ENCODE data around the gene ELANE. TPM values are rescaled to one million over a fixed set of nuclear protein-coding genes. Genes with fewer than 3 reads are reported as not detected.
"Not testable (repeated sequence)": the region's sequence is repeated elsewhere in the genome, so short reads cannot be mapped to it uniquely, and the experiment has no call there.

The ELANE gene
- total RNA-seq, 1 donor from 2014 or later = not detected

DNA sequence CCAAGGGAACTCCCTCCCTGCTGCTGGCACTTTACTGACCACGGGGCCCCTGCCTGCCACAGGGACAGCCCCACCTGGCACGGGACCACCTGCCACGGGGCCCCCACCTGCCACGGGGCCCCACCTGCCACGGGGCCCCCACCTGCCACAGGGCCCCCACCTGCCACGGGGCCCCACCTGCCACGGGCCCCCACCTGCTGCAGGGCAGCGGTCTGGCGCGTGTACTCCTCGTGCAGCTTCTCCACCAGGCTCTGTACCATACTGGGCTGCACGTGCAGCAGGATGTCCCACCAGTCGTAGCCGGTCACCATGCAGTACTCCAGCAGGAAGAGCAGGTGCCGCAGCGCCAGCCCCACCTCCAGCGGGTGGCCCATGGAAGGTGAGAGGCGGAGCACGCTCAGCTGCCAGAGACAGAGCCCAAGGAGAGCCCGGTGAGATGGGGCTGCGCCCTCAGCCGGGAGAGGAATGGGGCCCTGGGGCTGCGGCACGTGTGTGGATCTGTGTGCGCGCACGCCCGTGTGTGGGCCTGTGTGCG is 24.7 kb downstream of the ELANE start:
- H3K4me3 Mint-ChIP-seq (ENCODE audit: unreplicated experiment) = no peak overlapping the region
- TF ChIP-seq, protein P1, sequence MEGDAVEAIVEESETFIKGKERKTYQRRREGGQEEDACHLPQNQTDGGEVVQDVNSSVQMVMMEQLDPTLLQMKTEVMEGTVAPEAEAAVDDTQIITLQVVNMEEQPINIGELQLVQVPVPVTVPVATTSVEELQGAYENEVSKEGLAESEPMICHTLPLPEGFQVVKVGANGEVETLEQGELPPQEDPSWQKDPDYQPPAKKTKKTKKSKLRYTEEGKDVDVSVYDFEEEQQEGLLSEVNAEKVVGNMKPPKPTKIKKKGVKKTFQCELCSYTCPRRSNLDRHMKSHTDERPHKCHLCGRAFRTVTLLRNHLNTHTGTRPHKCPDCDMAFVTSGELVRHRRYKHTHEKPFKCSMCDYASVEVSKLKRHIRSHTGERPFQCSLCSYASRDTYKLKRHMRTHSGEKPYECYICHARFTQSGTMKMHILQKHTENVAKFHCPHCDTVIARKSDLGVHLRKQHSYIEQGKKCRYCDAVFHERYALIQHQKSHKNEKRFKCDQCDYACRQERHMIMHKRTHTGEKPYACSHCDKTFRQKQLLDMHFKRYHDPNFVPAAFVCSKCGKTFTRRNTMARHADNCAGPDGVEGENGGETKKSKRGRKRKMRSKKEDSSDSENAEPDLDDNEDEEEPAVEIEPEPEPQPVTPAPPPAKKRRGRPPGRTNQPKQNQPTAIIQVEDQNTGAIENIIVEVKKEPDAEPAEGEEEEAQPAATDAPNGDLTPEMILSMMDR (IDR thresholded peaks at IDR 0.05; ENCODE audit: unreplicated experiment) = no peak
- DNase-seq (ENCODE audit: low spot score) = no peak

DNA sequence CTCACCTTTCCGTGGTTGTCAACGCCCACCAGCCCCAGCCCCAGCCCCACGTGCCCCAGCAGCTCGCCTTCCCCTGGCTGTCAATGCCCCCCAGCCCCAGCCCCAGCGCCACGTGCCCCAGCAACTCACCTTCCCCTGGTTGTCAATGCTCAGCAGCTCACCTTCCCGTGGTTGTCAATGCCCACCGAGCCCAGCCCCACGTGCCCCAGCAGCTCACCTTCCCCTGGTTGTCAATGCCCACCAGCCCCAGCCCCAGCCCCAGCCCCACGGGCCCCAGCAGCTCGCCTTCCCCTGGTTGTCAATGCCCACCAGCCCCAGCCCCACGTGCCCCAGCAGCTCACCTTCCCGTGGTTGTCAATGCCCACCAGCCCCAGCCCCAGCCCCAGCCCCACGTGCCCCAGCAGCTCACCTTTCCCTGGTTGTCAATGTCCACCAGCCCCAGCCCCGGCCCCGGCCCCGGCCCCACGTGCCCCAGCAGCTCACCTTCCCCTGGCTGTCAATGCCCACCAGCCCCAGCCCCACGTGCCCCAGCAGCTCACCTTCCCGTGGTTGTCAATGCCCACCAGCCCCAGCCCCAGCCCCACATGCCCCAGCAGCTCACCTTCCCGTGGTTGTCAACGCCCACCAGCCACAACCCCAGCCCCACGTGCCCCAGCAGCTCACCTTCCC is 26.0 kb downstream of the ELANE start:
- peaks cover 24% of the 10 kb centered on the region for H3K36me3 Mint-ChIP-seq (ENCODE audit: low read depth, unreplicated experiment)
- not testable (repeated sequence) for DNase-seq (ENCODE audit: low spot score)

More for the DNA sequence above, 24.7 kb downstream of the ELANE start:
- no peaks in the 10 kb centered on the region for H3K9me3 Mint-ChIP-seq (ENCODE audit: unreplicated experiment)
- H3K36me3 Mint-ChIP-seq (ENCODE audit: low read depth, unreplicated experiment) = peaks cover 22% of the 10 kb centered on the region
- no peak overlapping the region for H3K27ac Mint-ChIP-seq (ENCODE audit: unreplicated experiment)
- H3K4me1 Mint-ChIP-seq (ENCODE audit: unreplicated experiment) = no peaks in the 10 kb centered on the region
- H3K27me3 Mint-ChIP-seq (ENCODE audit: unreplicated experiment) = peaks cover 20% of the 10 kb centered on the region

DNA sequence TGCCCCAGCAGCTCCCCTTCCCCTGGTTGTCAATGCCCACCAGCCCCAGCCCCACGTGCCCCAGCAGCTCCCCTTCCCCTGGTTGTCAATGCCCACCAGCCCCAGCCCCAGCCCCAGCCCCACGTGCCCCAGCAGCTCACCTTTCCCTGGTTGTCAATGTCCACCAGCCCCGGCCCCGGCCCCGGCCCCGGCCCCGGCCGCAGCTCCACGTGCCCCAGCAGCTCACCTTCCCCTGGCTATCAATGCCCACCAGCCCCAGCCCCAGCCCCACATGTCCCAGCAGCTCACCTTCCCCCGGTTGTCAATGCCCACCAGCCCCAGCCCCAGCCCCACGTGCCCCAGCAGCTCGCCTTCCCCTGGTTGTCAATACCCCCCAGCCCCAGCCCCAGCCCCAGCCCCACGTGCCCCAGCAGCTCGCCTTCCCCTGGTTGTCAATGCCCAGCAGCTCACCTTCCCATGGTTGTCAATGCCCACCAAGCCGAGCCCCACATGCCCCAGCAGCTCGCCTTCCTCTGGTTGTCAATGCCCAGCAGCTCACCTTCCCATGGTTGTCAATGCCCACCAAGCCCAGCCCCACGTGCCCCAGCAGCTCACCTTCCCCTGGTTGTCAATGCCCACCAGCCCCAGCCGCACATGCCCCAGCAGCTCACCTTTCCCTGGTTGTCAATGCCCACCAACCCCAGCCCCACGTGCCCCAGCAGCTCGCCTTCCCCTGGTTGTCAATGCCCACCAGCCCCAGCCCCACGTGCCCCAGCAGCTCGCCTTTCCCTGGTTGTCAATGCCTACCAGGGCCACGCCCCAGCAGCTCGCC is 26.9 kb downstream of the ELANE start:
- not testable (repeated sequence) for DNase-seq (ENCODE audit: low spot score); H3K9me3 Mint-ChIP-seq (ENCODE audit: unreplicated experiment); H3K4me1 Mint-ChIP-seq (ENCODE audit: unreplicated experiment); H3K27ac Mint-ChIP-seq (ENCODE audit: unreplicated experiment)
- H3K4me3 Mint-ChIP-seq (ENCODE audit: unreplicated experiment) = peak overlapping the region; percentile 79
- H3K27me3 Mint-ChIP-seq (ENCODE audit: unreplicated experiment) = peaks cover 18% of the 10 kb centered on the region
- peaks cover 24% of the 10 kb centered on the region for H3K36me3 Mint-ChIP-seq (ENCODE audit: low read depth, unreplicated experiment)

More for the DNA sequence above, 26.0 kb downstream of the ELANE start:
- peaks cover 20% of the 10 kb centered on the region for H3K27me3 Mint-ChIP-seq (ENCODE audit: unreplicated experiment)
- H3K9me3 Mint-ChIP-seq (ENCODE audit: unreplicated experiment); H3K4me1 Mint-ChIP-seq (ENCODE audit: unreplicated experiment); H3K4me3 Mint-ChIP-seq (ENCODE audit: unreplicated experiment); H3K27ac Mint-ChIP-seq (ENCODE audit: unreplicated experiment): not testable (repeated sequence)

DNA sequence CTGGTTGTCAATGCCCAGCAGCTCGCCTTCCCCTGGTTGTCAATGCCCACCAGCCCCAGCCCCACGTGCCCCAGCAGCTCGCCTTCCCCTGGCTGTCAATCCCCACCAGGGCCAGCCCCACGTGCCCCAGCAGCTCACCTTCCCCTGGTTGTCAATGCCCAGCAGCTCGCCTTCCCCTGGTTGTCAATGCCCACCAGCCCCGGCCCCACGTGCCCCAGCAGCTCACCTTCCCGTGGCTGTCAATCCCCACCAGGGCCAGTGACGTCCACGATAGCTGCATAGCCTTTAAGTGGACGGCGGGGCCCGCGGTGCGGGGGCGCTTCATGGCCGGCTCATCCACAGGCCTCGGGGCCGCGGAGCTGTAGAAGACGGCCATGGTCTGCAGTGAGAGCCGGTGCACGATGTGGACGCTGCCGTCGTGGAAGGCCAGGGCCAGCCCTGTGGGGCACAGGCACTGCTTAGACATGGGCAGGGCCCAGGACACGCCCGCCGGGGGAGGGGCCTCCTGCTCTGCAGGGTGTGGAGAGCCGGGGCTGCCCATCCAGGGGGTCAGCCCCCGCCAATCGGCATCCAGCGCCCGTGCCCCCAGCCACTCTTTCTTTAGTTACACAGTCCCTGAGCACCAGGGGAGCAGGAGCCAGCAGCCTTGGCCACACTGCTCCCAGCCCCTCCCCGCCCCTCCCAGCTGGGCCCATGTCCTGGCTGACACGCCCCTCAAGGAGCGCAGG is 27.8 kb downstream of the ELANE start:
- TF ChIP-seq, protein P1 (IDR thresholded peaks at IDR 0.05; ENCODE audit: unreplicated experiment) = no peak

DNA sequence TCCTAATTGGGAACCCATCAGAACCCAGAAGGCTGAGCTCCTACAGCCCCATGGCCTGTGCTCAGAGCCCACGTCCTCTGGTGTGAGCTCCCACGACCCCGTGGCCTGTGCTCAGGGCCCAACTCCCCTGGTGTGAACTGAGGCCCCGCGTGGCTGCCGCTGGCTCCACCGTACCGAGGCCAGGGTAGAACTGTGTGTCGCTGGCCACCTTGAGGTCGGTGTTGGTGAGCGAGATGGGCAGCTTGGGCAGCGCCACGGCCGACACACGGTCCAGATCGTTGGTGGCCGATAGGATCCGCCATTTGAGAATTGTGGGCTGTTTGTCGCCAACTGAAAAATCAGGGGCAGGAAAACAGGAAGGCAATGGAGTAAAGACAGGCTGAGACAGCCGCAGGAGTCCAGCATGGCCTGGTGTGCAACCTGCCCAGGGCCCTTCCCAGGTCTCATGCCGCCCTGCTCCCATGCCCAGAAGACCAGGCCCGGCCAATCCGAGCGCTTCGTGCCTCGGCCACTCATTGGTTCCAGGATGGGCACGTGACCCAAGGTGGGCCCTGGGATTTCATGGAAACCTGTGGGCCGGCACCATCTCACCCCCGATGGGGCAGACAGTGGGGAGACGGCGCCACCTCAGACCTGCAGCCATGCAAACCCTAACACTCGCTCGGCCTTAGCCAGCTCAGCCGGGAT is 29.4 kb downstream of the ELANE start:
- Mint-ChIP-seq H3K9me3 (ENCODE audit: unreplicated experiment) (no peaks in the 10 kb centered on the region), H3K27me3 (ENCODE audit: unreplicated experiment) (peaks cover 14% of the 10 kb centered on the region), H3K36me3 (ENCODE audit: low read depth, unreplicated experiment) (peaks cover 20% of the 10 kb centered on the region), H3K27ac (ENCODE audit: unreplicated experiment) (no peak overlapping the region), H3K4me3 (ENCODE audit: unreplicated experiment) (peak overlapping the region; percentile 67), H3K4me1 (ENCODE audit: unreplicated experiment) (no peaks in the 10 kb centered on the region)
- DNase-seq (ENCODE audit: low spot score) = no peak
- TF ChIP-seq, protein P1 (IDR thresholded peaks at IDR 0.05; ENCODE audit: unreplicated experiment) = no peak

More for the DNA sequence above, 27.8 kb downstream of the ELANE start:
- H3K27me3 Mint-ChIP-seq (ENCODE audit: unreplicated experiment) = peaks cover 14% of the 10 kb centered on the region
- H3K4me1 Mint-ChIP-seq (ENCODE audit: unreplicated experiment) = no peaks in the 10 kb centered on the region
- peaks cover 24% of the 10 kb centered on the region for H3K36me3 Mint-ChIP-seq (ENCODE audit: low read depth, unreplicated experiment)
- peak overlapping the region; percentile 79 for H3K4me3 Mint-ChIP-seq (ENCODE audit: unreplicated experiment)
- no peak overlapping the region for H3K27ac Mint-ChIP-seq (ENCODE audit: unreplicated experiment)
- no peaks in the 10 kb centered on the region for H3K9me3 Mint-ChIP-seq (ENCODE audit: unreplicated experiment)
- DNase-seq (ENCODE audit: low spot score) = no peak
